K562 (cell line): ENCODE measurements around the gene CAMK2B. TPM values are rescaled to one million over a fixed set of nuclear protein-coding genes. Genes with fewer than 3 reads are reported as not detected.
"Not testable (repeated sequence)": the region's sequence is repeated elsewhere in the genome, so short reads cannot be mapped to it uniquely, and the experiment has no call there.

Experiments used
- ATAC-seq: fragments of 200-7000 bp; cut with Tn5 transposase; 3 replicates; pipeline ENCODE4 v1.9.1; 2020; ENCODE audit warnings: moderate library complexity
- BruUV-seq: library from RNA; stranded (reverse); fragments of 400-500 nt; replicated peaks from 2 replicates; lab custom pipeline; 2021; lab: Mats Ljungman, UMichigan
- CTCF ChIA-PET: fragments of 300-600 bp; formaldehyde crosslinking; extraction: SDS; loops from one replicate; lab custom pipeline; 2021; ENCODE audit warnings: low intra/inter-chr PET ratio; lab: Yijun Ruan, JAX
- POLR2A ChIA-PET: fragments of 300-600, 350-650 bp; sonication (Branson Sonifier 250); formaldehyde crosslinking; extraction: SDS; loops from one replicate; lab custom pipeline; 2021; ENCODE audit warnings: antibody characterized with exemption, inconsistent platforms; lab: Yijun Ruan, JAX
- DNase-seq, 4 experiments: peaks; one replicate each; pipeline versions ENCODE4 v3.0.0 to v3.0.0-alpha.2; 2011 to 2018; ENCODE audit warnings: low spot score in 3 of 4, mixed read lengths in 3 of 4; ENCODE audit errors: extremely low read depth in 1 of 4
- FAIRE-seq: peaks from 2 replicates; lab custom pipeline; 2011; peaks lifted over from hg19 to GRCh38; lab: Jason Lieb, UNC
- H2AFZ ChIP-seq: 2 replicates; pipeline ENCODE4 v1.6.0; 2011; ENCODE audit warnings: low read depth, low read length, control low read depth, inconsistent platforms
- H3K27ac ChIP-seq: fragments of 200-600 bp; 3 replicates; pipeline ENCODE4 v1.8.0; 2011; ENCODE audit warnings: low read depth, mild to moderate bottlenecking, control low read depth, inconsistent platforms, low read length, moderate library complexity, mixed read lengths; ENCODE audit errors: extremely low read depth
- H3K27me3 ChIP-seq, 2 experiments: fragments of 300-600 bp in 1 of 2; 2 replicates in 1 of 2; 3 replicates in 1 of 2; pipeline versions ENCODE4 v1.6.0 to v1.8.0; 2011; ENCODE audit warnings: inconsistent platforms in 2 of 2, low read length in 2 of 2, mild to moderate bottlenecking in 1 of 2, mixed read lengths in 1 of 2, moderate library complexity in 1 of 2; ENCODE audit not compliant: control insufficient read depth in 2 of 2, insufficient read depth in 2 of 2
- H3K36me3 ChIP-seq: fragments of 300-600 bp; 3 replicates; pipeline ENCODE4 v1.8.0; 2011; ENCODE audit warnings: mild to moderate bottlenecking, low read length, inconsistent platforms; ENCODE audit not compliant: control insufficient read depth, insufficient read depth
- H3K4me1 ChIP-seq, 2 experiments: fragments of 200-600 bp in 1 of 2; replicated peaks in 1 of 2; 2 replicates in 1 of 2; 3 replicates in 1 of 2; pipeline versions ENCODE4 v1.5.1 to v1.8.0; 2011; ENCODE audit warnings: inconsistent platforms in 2 of 2, low read length in 2 of 2, mild to moderate bottlenecking in 1 of 2, mixed read lengths in 1 of 2, moderate library complexity in 1 of 2; ENCODE audit not compliant: control insufficient read depth in 2 of 2, insufficient read depth in 2 of 2
- H3K4me2 ChIP-seq: 2 replicates; pipeline ENCODE4 v1.6.1; 2011; ENCODE audit warnings: low read length, control low read depth, inconsistent platforms, mixed read lengths; ENCODE audit not compliant: insufficient read depth
- H3K4me3 ChIP-seq: fragments of 200-600 bp; sonication (generic), shearing (Covaris generic); 2 replicates; pipeline ENCODE4 v1.5.1; 2016; ENCODE audit warnings: control low read depth, inconsistent platforms
- H3K79me2 ChIP-seq: fragments of 200-600 bp; 3 replicates; pipeline ENCODE4 v1.8.0; 2011; ENCODE audit warnings: low read length, inconsistent platforms; ENCODE audit not compliant: control insufficient read depth, insufficient read depth
- H3K9ac ChIP-seq, 2 experiments: 2 replicates each; pipeline versions ENCODE4 v1.6.0 to v1.6.1; 2011; ENCODE audit warnings: low read depth in 2 of 2, low read length in 2 of 2, control low read depth in 1 of 2, inconsistent platforms in 1 of 2, mild to moderate bottlenecking in 1 of 2, mixed read lengths in 1 of 2; ENCODE audit not compliant: insufficient read depth in 1 of 2
- H3K9me1 ChIP-seq: one replicate; pipeline ENCODE4 v1.6.0; 2011; ENCODE audit warnings: inconsistent platforms, mild to moderate bottlenecking, low read length, moderate library complexity; ENCODE audit not compliant: control insufficient read depth, insufficient read depth
- H3K9me3 ChIP-seq: replicated peaks from 2 replicates; pipeline ENCODE4 v1.5.1; 2011; ENCODE audit warnings: low read depth, low read length, inconsistent platforms; ENCODE audit not compliant: control insufficient read depth, insufficient read depth
- H4K20me1 ChIP-seq: replicated peaks from 2 replicates; pipeline ENCODE4 v1.6.1; 2011; ENCODE audit warnings: low read length, inconsistent platforms, mixed read lengths; ENCODE audit not compliant: control insufficient read depth, insufficient read depth
- GATAD2A ChIP-seq: fragments of 450-650 bp; IDR thresholded peaks from 2 replicates; pipeline ENCODE4 v1.6.1; 2017
- YY1 ChIP-seq, 3 experiments: IDR thresholded peaks; 2 replicates each; pipeline ENCODE4 v1.6.1; 2011; ENCODE audit warnings: low read length in 2 of 3, mild to moderate bottlenecking in 2 of 3, moderate library complexity in 2 of 3, borderline replicate concordance in 1 of 3, control low read depth in 1 of 3, low read depth in 1 of 3; ENCODE audit not compliant: insufficient read depth in 3 of 3, insufficient replicate concordance in 2 of 3, control insufficient read depth in 1 of 3, insufficient read length in 1 of 3; ENCODE audit errors: extremely low read depth in 1 of 3
- ZEB2 ChIP-seq: fragments of 450-650 bp; IDR thresholded peaks from 2 replicates; pipeline ENCODE4 v1.6.1; 2016
- ZNF146 ChIP-seq: IDR thresholded peaks from one replicate; pipeline ENCODE4 v1.6.1; 2018; ENCODE audit warnings: missing compliant biosample characterization; ENCODE audit not compliant: unreplicated experiment
- ZNF274 ChIP-seq: IDR thresholded peaks from 2 replicates; pipeline ENCODE4 v1.6.1; 2011; ENCODE audit warnings: low read depth, mild to moderate bottlenecking, low read length, moderate library complexity, borderline replicate concordance
- WGBS: fragments of 100-300 bp; shearing (Covaris generic); methylation state at CpG from one replicate; pipeline ENCODE4 v1.1.6; 2016; ENCODE audit warnings: low coverage, mixed read lengths; ENCODE audit not compliant: insufficient coverage; ENCODE audit errors: missing lambda C conversion rate; 5-methylcytosine and 5-hydroxymethylcytosine counted together
- in situ Hi-C: fragments of 300-500 bp; cut with MboI; formaldehyde crosslinking; loops from 4 replicates; pipeline ENCODE4 v1.15.0; 2018; ENCODE audit warnings: inconsistent platforms, mixed read lengths
- intact Hi-C: fragments of 100-400 bp; cut with micrococcal nuclease; formaldehyde crosslinking; loops from 2 replicates; pipeline ENCODE4 v1.14.2; 2022
- polyA plus RNA-seq, 8 experiments: library from polyadenylated mRNA; depleted of rRNA in 4 of 8; stranded (reverse) in 5 of 8; unstranded in 3 of 8; fragments of >200 nt; fragmentation: Nextera tagmentation in 2 of 8; fragmentation: Illumina TruSeq in 1 of 8; extraction: Ambion mirVana in 2 of 8; extraction: Trizol in 1 of 8; gene quantifications; 2 replicates each; pipeline versions ENCODE4 v1.2.1 to v1.2.3, GENCODE V29; 2011 to 2014; ENCODE audit warnings: inconsistent platforms in 1 of 8, missing spikeins in 1 of 8
- total RNA-seq, 7 experiments: library from RNA; depleted of rRNA in 6 of 7; stranded (reverse); fragments of >200 nt in 6 of 7; fragmentation: Illumina TruSeq in 2 of 7; extraction: Trizol in 2 of 7; gene quantifications; 2 replicates each; pipeline versions ENCODE4 v1.2.1 to v1.2.3, GENCODE V29; 2011 to 2021; ENCODE audit warnings: low replicate concordance in 1 of 7
- TF ChIP-seq, protein P1 (sequence below), 2 experiments: fragments of 450-650 bp; formaldehyde crosslinking in 1 of 2; IDR thresholded peaks; 2 replicates each; pipeline versions ENCODE4 v1.4.0 to v1.6.1; 2014 to 2020; ENCODE audit warnings: mild to moderate bottlenecking in 2 of 2, borderline replicate concordance in 1 of 2, low read depth in 1 of 2

Gene CAMK2B
- total and polyA plus RNA-seq, 9 of the 15 experiments (the other 6 are each of a cell fraction or from before 2014, with no cell fraction given) = 0.04 to 0.09 (median 0.05) TPM; not detected in 4

DNA sequence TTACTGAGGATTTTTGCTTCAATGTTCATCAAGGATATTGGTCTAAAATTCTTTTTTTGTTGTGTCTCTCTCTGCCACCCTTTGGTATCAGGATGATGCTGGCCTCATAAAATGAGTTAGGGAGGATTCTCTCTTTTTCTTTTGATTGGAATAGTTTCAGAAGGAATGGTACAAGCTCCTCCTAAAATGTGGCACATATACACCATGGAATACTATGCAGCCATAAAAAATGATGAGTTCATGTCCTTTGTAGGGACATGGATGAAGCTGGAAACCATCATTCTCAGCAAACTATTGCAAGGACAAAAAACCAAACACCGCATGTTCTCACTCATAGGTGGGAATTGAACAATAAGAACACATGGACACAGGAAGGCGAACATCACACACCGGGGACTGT is 125.2 kb downstream of the CAMK2B start:
- H3K4me1 ChIP-seq, H3K27me3 ChIP-seq, H3K9ac ChIP-seq, ATAC-seq, CTCF ChIA-PET, H3K4me2 ChIP-seq, intact Hi-C loops, DNase-seq, FAIRE-seq, H3K4me3 ChIP-seq, H3K27ac ChIP-seq, H3K9me3 ChIP-seq, H3K9me1 ChIP-seq, in situ Hi-C loops: not testable (repeated sequence)
- TSS peak; percentile 83 for BruUV-seq
- Histone ChIP-seq H4K20me1 (peaks cover 11% of the 10 kb centered on the region; the same call in 1 of the 2 replicates), H3K79me2 (peaks cover 33% of the 10 kb centered on the region), H2AFZ (peak overlapping the region; percentile 8; the same call in 1 of the 2 replicates), H3K36me3 (peaks cover 23% of the 10 kb centered on the region)
- WGBS = no CpG with 5 or more reads among the region's 3 CpGs
- peak; percentile 60 for TF ChIP-seq ZNF146 (CRISPR knock-in tag)
- POLR2A ChIA-PET = interaction anchor here (0.6 to 1.2 kb wide), 3 partner anchors 11 to 139 kb away, joined by 3 to 5 read pairs (median 3); no protein-coding TSS in a partner anchor

DNA sequence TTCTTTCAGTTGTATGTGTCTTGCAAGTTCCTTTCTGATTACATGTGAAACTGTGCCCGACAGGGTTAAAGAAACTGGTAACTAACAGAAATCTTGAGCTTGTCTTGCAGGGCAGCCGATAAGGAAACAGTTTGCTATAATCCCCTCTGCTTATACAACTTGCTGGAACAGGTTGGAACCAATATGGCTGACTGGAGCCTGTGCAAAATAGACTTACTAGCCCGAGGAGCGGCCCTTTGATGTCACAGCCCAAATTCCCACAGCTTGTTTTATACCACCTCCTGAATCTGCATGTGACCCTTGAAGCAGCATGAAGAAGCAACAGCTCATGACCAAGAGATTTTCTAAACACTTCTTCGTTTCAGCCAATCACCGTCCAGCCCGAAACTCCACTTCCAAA is 127.9 kb downstream of the CAMK2B start:
- in situ Hi-C loops (no loop called here), intact Hi-C loops (loop anchor here (2.0 to 5.0 kb wide), 3 partner anchors 50 to 125 kb away; no protein-coding TSS in a partner anchor)
- POLR2A ChIA-PET = interaction anchor here (0.5 to 2.0 kb wide), 6 partner anchors 17 to 267 kb away, joined by 3 to 6 read pairs (median 4); partner anchors contain the start of gene POLD2
- CTCF ChIA-PET = no interaction called here
- no peak overlapping the region for H3K27ac ChIP-seq
- ATAC-seq = no peak
- no peaks in the 10 kb centered on the region for H3K9me1 ChIP-seq
- H3K4me1 ChIP-seq = peaks cover 3 to 6% of the 10 kb centered on the region in 2 experiments; a peak in 3 of 5 replicates
- TF ChIP-seq, protein P1, sequence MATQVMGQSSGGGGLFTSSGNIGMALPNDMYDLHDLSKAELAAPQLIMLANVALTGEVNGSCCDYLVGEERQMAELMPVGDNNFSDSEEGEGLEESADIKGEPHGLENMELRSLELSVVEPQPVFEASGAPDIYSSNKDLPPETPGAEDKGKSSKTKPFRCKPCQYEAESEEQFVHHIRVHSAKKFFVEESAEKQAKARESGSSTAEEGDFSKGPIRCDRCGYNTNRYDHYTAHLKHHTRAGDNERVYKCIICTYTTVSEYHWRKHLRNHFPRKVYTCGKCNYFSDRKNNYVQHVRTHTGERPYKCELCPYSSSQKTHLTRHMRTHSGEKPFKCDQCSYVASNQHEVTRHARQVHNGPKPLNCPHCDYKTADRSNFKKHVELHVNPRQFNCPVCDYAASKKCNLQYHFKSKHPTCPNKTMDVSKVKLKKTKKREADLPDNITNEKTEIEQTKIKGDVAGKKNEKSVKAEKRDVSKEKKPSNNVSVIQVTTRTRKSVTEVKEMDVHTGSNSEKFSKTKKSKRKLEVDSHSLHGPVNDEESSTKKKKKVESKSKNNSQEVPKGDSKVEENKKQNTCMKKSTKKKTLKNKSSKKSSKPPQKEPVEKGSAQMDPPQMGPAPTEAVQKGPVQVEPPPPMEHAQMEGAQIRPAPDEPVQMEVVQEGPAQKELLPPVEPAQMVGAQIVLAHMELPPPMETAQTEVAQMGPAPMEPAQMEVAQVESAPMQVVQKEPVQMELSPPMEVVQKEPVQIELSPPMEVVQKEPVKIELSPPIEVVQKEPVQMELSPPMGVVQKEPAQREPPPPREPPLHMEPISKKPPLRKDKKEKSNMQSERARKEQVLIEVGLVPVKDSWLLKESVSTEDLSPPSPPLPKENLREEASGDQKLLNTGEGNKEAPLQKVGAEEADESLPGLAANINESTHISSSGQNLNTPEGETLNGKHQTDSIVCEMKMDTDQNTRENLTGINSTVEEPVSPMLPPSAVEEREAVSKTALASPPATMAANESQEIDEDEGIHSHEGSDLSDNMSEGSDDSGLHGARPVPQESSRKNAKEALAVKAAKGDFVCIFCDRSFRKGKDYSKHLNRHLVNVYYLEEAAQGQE (IDR thresholded peaks at IDR 0.05; ENCODE audit: borderline replicate concordance) = peak; percentile 51
- TF ChIP-seq, protein P1 (CRISPR knock-in tag; IDR thresholded peaks at IDR 0.05; ENCODE audit: low read depth) = no peak
- TF ChIP-seq YY1 (IDR thresholded peaks at IDR 0.05; ENCODE audit: borderline replicate concordance in 1 of 3, control insufficient read depth in 1 of 3, extremely low read depth in 1 of 3, insufficient read depth in 3 of 3, insufficient read length in 1 of 3, insufficient replicate concordance in 2 of 3, low read depth in 1 of 3, low read length in 2 of 3) = peak in 1 of 3 experiments; percentile 69
- TF ChIP-seq ZEB2 = no peak
- no peak for TF ChIP-seq ZNF274
- TF ChIP-seq GATAD2A = no peak
- no peak for DNase-seq
- H4K20me1 ChIP-seq = peaks cover 4% of the 10 kb centered on the region; the same call in 1 of the 2 replicates
- no TSS peak for BruUV-seq
- H3K9me3 ChIP-seq = no peaks in the 10 kb centered on the region
- H3K9ac ChIP-seq = no peak overlapping the region
- no peak overlapping the region for H3K4me3 ChIP-seq
- H3K27me3 ChIP-seq = no peaks in the 10 kb centered on the region
- no peak overlapping the region for H3K4me2 ChIP-seq
- peak overlapping the region; percentile 14; the same call in 1 of the 2 replicates for H2AFZ ChIP-seq
- H3K36me3 ChIP-seq = peaks cover 1% of the 10 kb centered on the region; the same call in 2 of the 3 replicates
- WGBS = 17% methylated on average over 7 of the region's 7 CpGs
- peaks cover 17% of the 10 kb centered on the region for H3K79me2 ChIP-seq
- no peak for FAIRE-seq
